GM18511 (cell line): ENCODE data around the gene TP73.
"Not testable (repeated sequence)": the region's sequence is repeated elsewhere in the genome, so short reads cannot be mapped to it uniquely, and the experiment has no call there.

Experiments used
- ATAC-seq: cut with Tn5 transposase; IDR thresholded peaks from one replicate; pipeline ENCODE4 v1.9.1; 2021; ENCODE audit warnings: mild to moderate bottlenecking, moderate library complexity; ENCODE audit not compliant: unreplicated experiment

The TP73 gene

GRCh38 chr1:3738943-3739342, 86.6 kb downstream of the TP73 start:
- no peak for ATAC-seq

GRCh38 chr1:3740042-3740441, 87.7 kb downstream of the TP73 start:
- ATAC-seq, result no peak

GRCh38 chr1:3740752-3741151, 88.4 kb downstream of the TP73 start:
- no peak for ATAC-seq

- ATAC-seq, result no peak
Measured at GRCh38 chr1:3741566-3742438, 89.5 kb downstream of the TP73 start.

GRCh38 chr1:3742439-3743298, 90.4 kb downstream of the TP73 start:
- ATAC-seq, result no peak

GRCh38 chr1:3743421-3743820, 91.1 kb downstream of the TP73 start:
- ATAC-seq, result no peak

- ATAC-seq, result no peak
Measured at GRCh38 chr1:3743826-3744225, 91.5 kb downstream of the TP73 start.

- ATAC-seq, result no peak
Measured at GRCh38 chr1:3744646-3745045, 92.3 kb downstream of the TP73 start.

- ATAC-seq, result no peak
Measured at GRCh38 chr1:3745071-3745470, 92.8 kb downstream of the TP73 start.

- ATAC-seq, result no peak
Measured at GRCh38 chr1:3745590-3746381, 93.5 kb downstream of the TP73 start.

GRCh38 chr1:3746389-3746829, 94.1 kb downstream of the TP73 start:
- peak; percentile 31 for ATAC-seq

GRCh38 chr1:3746830-3747521, 94.7 kb downstream of the TP73 start:
- ATAC-seq, result peak; percentile 76

- ATAC-seq, result no peak
Measured at GRCh38 chr1:3747522-3747848, 95.2 kb downstream of the TP73 start.

- ATAC-seq, result no peak
Measured at GRCh38 chr1:3747903-3748302, 95.6 kb downstream of the TP73 start.

GRCh38 chr1:3748316-3748900, 96.1 kb downstream of the TP73 start:
- ATAC-seq, result not testable (repeated sequence)

- no peak for ATAC-seq
Measured at GRCh38 chr1:3749512-3749911, 97.2 kb downstream of the TP73 start.

GRCh38 chr1:3750741-3751140, 98.4 kb downstream of the TP73 start:
- ATAC-seq, result no peak

GRCh38 chr1:3752400-3752945, 100.2 kb downstream of the TP73 start, which contains the start of gene CCDC27:
Gene CCDC27 (plus strand): TSS chr1:3752450. CDS start chr1:3752482, 32 bp downstream.
- no peak for ATAC-seq

- ATAC-seq, result no peak
Measured at GRCh38 chr1:3753656-3754454, 101.5 kb downstream of the TP73 start.
